ENCODE results near the gene FSTL4. TPM values are rescaled to one million over a fixed set of nuclear protein-coding genes. Genes with fewer than 3 reads are reported as not detected.

Gene FSTL4
- polyA plus RNA-seq, 1 donor from 2014 or later = 0.57 TPM

- no peak for TF ChIP-seq SMC3 (conservative IDR thresholded peaks at IDR 0.05; ENCODE audit: poor library complexity)
- no peak for TF ChIP-seq REST (IDR thresholded peaks at IDR 0.05; ENCODE audit: borderline replicate concordance)
- TF ChIP-seq EP300 (conservative IDR thresholded peaks at IDR 0.05; ENCODE audit: poor library complexity, severe bottlenecking) = no peak
- TF ChIP-seq EZH2 (IDR thresholded peaks at IDR 0.05; ENCODE audit: borderline replicate concordance, insufficient read depth, low read length, poor library complexity, severe bottlenecking) = no peak
- TF ChIP-seq CTCF (IDR thresholded peaks at IDR 0.05; ENCODE audit: poor library complexity, severe bottlenecking) = no peak
- TF ChIP-seq POLR2AphosphoS5 (IDR thresholded peaks at IDR 0.05) = no peak
- TF ChIP-seq TAF1 (IDR thresholded peaks at IDR 0.05; ENCODE audit: low read depth) = no peak
- TF ChIP-seq MXI1 (conservative IDR thresholded peaks at IDR 0.05; ENCODE audit: poor library complexity, severe bottlenecking) = no peak
- TF ChIP-seq RAD21 (conservative IDR thresholded peaks at IDR 0.05) = no peak
- no peak overlapping the region for H3K4me2 ChIP-seq (ENCODE audit: low read length)
- no peaks in the 10 kb centered on the region for H3K9me3 ChIP-seq (ENCODE audit: low read length)
- no peak overlapping the region for H3K27ac ChIP-seq (ENCODE audit: low read length)
- H3K36me3 ChIP-seq (ENCODE audit: insufficient read depth, low read length) = no peaks in the 10 kb centered on the region
- no peaks in the 10 kb centered on the region for H3K79me2 ChIP-seq (replicated peaks; ENCODE audit: insufficient read depth, low read length)
- no peaks in the 10 kb centered on the region for H3F3A ChIP-seq (ENCODE audit: insufficient read depth, low read length, poor library complexity, severe bottlenecking)
- no peak overlapping the region for H3K4me3 ChIP-seq (ENCODE audit: low read length)
- H3K9me2 ChIP-seq (ENCODE audit: insufficient read depth, low read length) = no peaks in the 10 kb centered on the region
- no peaks in the 10 kb centered on the region for H3K27me3 ChIP-seq (ENCODE audit: insufficient read depth, low read depth, low read length)
- no peaks in the 10 kb centered on the region for H4K20me1 ChIP-seq (ENCODE audit: insufficient read depth)
- H3K9ac ChIP-seq (ENCODE audit: low read length) = no peak overlapping the region
- H2AFZ ChIP-seq (ENCODE audit: low read depth, low read length) = no peak overlapping the region
Measured at GRCh38 chr5:133595465-133595864, 16.9 kb downstream of the FSTL4 start.

GRCh38 chr5:133589286-133589685, 23.1 kb downstream of the FSTL4 start:
- H3K9me3 ChIP-seq (ENCODE audit: low read length) = no peaks in the 10 kb centered on the region
- H4K20me1 ChIP-seq (ENCODE audit: insufficient read depth) = no peaks in the 10 kb centered on the region
- no peak for TF ChIP-seq TAF1 (IDR thresholded peaks at IDR 0.05; ENCODE audit: low read depth)
- no peak for TF ChIP-seq POLR2AphosphoS5 (IDR thresholded peaks at IDR 0.05)
- TF ChIP-seq MXI1 (conservative IDR thresholded peaks at IDR 0.05; ENCODE audit: poor library complexity, severe bottlenecking) = no peak
- no peak for TF ChIP-seq REST (IDR thresholded peaks at IDR 0.05; ENCODE audit: borderline replicate concordance)
- TF ChIP-seq EP300 (conservative IDR thresholded peaks at IDR 0.05; ENCODE audit: poor library complexity, severe bottlenecking) = no peak
- no peak for TF ChIP-seq SMC3 (conservative IDR thresholded peaks at IDR 0.05; ENCODE audit: poor library complexity)
- TF ChIP-seq EZH2 (IDR thresholded peaks at IDR 0.05; ENCODE audit: borderline replicate concordance, insufficient read depth, low read length, poor library complexity, severe bottlenecking) = no peak
- TF ChIP-seq RAD21 (conservative IDR thresholded peaks at IDR 0.05) = no peak
- TF ChIP-seq CTCF (IDR thresholded peaks at IDR 0.05; ENCODE audit: poor library complexity, severe bottlenecking) = no peak
- no peaks in the 10 kb centered on the region for H3F3A ChIP-seq (ENCODE audit: insufficient read depth, low read length, poor library complexity, severe bottlenecking)
- H3K4me3 ChIP-seq (ENCODE audit: low read length) = no peak overlapping the region
- no peaks in the 10 kb centered on the region for H3K36me3 ChIP-seq (ENCODE audit: insufficient read depth, low read length)
- H2AFZ ChIP-seq (ENCODE audit: low read depth, low read length) = no peak overlapping the region
- no peak overlapping the region for H3K4me2 ChIP-seq (ENCODE audit: low read length)
- H3K27ac ChIP-seq (ENCODE audit: low read length) = no peak overlapping the region
- H3K9me2 ChIP-seq (ENCODE audit: insufficient read depth, low read length) = no peaks in the 10 kb centered on the region
- no peaks in the 10 kb centered on the region for H3K27me3 ChIP-seq (ENCODE audit: insufficient read depth, low read depth, low read length)
- H3K79me2 ChIP-seq (replicated peaks; ENCODE audit: insufficient read depth, low read length) = no peaks in the 10 kb centered on the region
- H3K9ac ChIP-seq (ENCODE audit: low read length) = no peak overlapping the region

All from neural cell (in vitro differentiated cells).